ENCODE measurements around the gene CDH2.
"Not testable (repeated sequence)": the region's sequence is repeated elsewhere in the genome, so short reads cannot be mapped to it uniquely, and the experiment has no call there.

The CDH2 gene

DNA sequence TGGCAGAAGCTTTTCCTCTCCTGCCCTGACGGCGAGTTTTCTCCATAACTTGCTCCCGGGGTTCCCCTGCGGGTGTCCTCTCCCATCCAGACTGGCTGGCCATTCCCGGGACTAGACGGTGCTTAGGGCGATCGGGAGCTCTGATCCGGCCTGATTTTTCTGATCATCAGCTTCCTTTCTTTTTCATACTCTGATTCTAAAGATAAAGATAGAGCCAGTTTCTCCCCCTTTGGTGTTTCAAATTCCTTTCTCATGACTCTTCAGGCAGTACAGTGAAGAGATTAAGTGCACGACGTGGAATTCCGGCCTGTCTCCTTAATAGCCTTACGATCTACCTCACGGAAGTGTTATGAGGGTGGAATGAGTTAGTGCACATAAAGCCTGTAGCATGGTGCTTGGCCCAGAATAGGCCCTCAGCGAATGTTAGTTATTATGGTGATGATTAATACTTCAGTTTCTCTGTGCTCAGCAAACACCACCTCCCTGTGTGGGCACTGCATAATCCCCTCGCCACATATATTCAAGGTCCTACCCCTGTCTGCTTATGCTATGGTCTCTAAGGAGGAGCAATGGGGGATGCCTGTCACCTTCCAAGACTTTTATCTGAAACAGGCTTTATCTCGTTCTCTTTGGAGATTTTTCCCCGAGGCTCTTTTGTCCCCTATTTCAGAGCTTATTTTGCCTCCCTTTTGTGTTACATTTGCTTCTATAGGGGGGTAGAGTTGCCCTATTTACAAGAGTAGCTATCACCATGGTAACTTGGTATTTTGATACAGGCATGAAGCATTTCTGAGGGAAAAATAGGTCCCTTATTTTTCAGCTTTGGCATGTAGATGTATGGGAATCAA is 254.8 kb downstream of the CDH2 start:
- DNase-seq (ENCODE audit: low read depth, low spot score), result no peak

DNA sequence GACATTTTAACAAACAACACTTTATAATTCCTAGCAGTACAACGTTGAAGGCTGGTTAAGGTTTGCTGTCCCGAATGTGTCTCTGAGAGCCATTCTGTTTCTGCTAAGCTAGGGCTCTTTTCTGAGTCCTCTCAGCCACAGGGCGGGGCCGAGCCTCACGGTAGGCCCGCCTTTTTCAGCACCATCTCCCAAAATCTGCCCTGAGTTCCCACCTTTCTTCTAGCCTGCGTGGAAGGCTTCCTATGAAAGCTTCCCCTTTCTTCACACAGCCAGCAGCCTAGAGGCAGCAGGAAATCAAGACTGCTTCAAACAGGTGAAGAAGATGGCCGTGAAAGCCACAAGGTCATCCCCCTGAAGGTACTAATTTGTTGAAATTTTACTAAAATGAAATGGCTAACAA is 255.5 kb downstream of the CDH2 start:
- no peak for DNase-seq (ENCODE audit: low read depth, low spot score)

DNA sequence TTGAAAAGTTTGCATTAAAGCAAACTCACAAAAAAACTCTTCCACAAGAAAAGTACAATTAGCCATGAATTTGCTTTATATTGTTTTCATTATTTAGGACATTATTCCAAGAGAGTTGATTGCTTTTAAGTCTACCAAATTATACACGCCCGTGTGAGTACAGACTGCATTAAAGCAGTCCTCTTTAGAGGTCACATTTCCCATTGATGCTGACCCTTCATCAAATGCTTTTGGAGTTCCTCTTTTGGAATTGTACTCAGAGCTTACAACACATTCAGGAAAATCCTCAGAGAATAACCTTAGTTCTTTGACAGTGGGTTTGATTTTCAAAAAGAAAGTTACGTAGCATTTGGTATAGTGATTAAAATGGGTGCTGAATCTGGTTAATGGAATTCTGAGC is 256.1 kb downstream of the CDH2 start:
- DNase-seq (ENCODE audit: low read depth, low spot score), result no peak

DNA sequence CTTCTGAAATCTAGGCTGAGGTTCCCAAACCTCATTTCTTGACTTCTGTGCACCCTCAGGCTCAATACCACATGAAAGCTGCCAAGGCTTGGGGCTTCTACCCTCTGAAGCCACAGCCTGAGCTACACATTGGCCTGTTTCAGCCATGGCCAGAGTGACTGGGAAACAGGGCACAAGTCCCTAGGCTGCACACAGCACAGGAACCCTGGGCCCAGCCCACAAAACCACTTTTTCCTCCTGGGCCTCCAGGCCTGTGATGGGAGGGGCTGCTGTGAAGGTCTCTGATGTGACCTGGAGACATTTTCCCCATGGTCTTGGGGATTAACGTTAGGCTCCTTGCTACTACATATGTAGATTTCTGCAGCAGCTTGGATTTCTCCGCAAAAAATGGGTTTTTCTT is 270.7 kb downstream of the CDH2 start:
- not testable (repeated sequence) for DNase-seq (ENCODE audit: low read depth, low spot score)

DNA sequence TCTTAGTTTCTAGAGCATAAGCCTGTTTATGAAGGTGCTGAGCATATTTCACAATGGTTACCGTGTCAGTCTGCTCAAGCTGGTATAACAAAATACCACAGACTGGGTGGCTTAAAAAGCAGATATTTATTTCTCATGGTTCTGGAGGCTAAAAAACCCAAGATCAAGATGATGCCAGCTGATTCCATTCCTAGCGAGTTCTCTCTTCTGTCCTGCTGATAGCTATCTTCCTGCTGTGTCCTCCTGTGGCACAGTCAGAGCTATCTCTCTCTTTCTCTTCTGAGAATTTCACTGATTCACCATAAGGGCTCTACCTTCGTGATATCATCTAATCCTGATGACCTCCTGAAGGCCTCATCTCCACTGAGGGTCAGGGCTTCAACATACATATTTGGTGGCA is 273.0 kb downstream of the CDH2 start:
- DNase-seq (ENCODE audit: low read depth, low spot score), result no peak

DNA sequence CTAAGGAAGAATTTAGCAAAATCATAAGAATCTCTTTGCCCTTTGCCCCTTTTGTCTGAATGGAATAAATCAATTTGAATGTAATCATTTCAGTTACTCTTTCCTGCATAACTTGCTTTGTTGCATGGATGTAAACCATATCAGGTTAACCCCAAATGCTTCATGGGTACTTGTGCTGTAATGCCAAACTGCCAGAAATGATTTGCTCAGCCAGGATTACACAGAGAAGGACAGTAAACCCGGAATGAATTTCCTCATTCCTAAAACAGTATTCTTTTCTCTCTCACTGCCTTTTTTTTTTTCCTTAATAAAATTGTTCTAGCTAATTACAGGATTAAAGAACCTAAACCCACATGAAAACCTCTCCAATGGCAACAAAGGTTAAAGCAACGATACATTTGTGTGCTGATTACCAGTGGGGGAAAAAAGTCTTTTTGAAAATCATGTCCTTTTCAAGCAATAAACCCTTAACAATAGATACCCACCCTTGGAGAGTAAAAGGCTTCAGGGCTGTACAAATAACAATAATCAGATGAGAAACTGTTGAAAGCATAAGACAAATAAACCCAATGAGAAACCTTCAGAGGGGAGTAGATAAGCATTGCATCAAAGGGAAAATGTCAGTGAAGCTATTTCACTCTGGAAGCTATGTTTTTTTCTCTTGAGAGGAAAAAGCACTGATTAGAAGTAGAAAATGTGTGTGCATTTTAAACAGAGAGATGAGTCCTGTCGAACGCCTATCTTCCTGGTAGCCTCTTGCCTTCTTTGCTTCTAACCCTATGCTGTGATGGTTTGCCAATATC is 275.3 kb downstream of the CDH2 start:
- DNase-seq (ENCODE audit: low read depth, low spot score), result no peak
